Neural progenitor cell (in vitro differentiated cells): Measurements from ENCODE around the gene P4HA2. TPM values are rescaled to one million over a fixed set of nuclear protein-coding genes. Genes with fewer than 3 reads are reported as not detected.
A peak's percentile ranks its signal among the peaks of the same experiment; 100 is the strongest.

ENCODE experiments used
- DNase-seq: peaks from one replicate; pipeline ENCODE4 v3.0.0-alpha.2; 2016; ENCODE audit warnings: low spot score
- H2AFZ ChIP-seq: fragments of 200-600 bp; sonication (generic); replicated peaks from 2 replicates; pipeline ENCODE4 v1.6.1; 2016; ENCODE audit warnings: antibody characterized with exemption
- H3F3A ChIP-seq: fragments of 200-600 bp; sonication (generic); 2 replicates; pipeline ENCODE4 v1.6.1; 2016; ENCODE audit warnings: antibody characterized with exemption, low read depth
- H3K27ac ChIP-seq: fragments of 200-600 bp; sonication (generic); 2 replicates; pipeline ENCODE4 v1.5.1; 2016; ENCODE audit warnings: mild to moderate bottlenecking
- H3K27me3 ChIP-seq: fragments of 200-600 bp; sonication (generic); 2 replicates; pipeline ENCODE4 v1.6.1; 2016; ENCODE audit warnings: mild to moderate bottlenecking, moderate library complexity
- H3K36me3 ChIP-seq: fragments of 200-600 bp; sonication (generic); 2 replicates; pipeline ENCODE4 v1.5.1; 2016
- H3K4me1 ChIP-seq: fragments of 200-600 bp; sonication (generic); 2 replicates; pipeline ENCODE4 v1.6.1; 2016; ENCODE audit warnings: mixed run types
- H3K4me2 ChIP-seq: fragments of 200-600 bp; sonication (generic); 2 replicates; pipeline ENCODE4 v1.6.1; 2016
- H3K4me3 ChIP-seq: fragments of 200-600 bp; sonication (generic); 2 replicates; pipeline ENCODE4 v1.5.1; 2016
- H3K79me2 ChIP-seq: fragments of 200-600 bp; sonication (generic); 2 replicates; pipeline ENCODE4 v1.6.1; 2016; ENCODE audit warnings: low read depth
- H3K9ac ChIP-seq: fragments of 200-600 bp; sonication (generic); 2 replicates; pipeline ENCODE4 v1.6.1; 2016
- H3K9me3 ChIP-seq: fragments of 200-600 bp; sonication (generic); 2 replicates; pipeline ENCODE4 v1.5.1; 2016; ENCODE audit warnings: low read depth
- H4K20me1 ChIP-seq: fragments of 200-600 bp; sonication (generic); 2 replicates; pipeline ENCODE4 v1.6.1; 2016; ENCODE audit warnings: low read depth
- H3K27ac Mint-ChIP-seq: 3 replicates; pipeline ENCODE4 v1.8.0; 2021; ENCODE audit warnings: mixed read lengths
- H3K27me3 Mint-ChIP-seq: 2 replicates; pipeline ENCODE4 v1.8.0; 2022; ENCODE audit warnings: low read depth, mild to moderate bottlenecking, inconsistent platforms, moderate library complexity, mixed read lengths; ENCODE audit not compliant: insufficient read depth
- H3K36me3 Mint-ChIP-seq: 3 replicates; pipeline ENCODE4 v1.8.0; 2021; ENCODE audit warnings: mixed read lengths
- H3K4me1 Mint-ChIP-seq: 3 replicates; pipeline ENCODE4 v1.8.0; 2021; ENCODE audit warnings: mixed read lengths
- H3K4me3 Mint-ChIP-seq: 3 replicates; pipeline ENCODE4 v1.8.0; 2021; ENCODE audit warnings: mild to moderate bottlenecking, moderate library complexity, mixed read lengths
- H3K9me3 Mint-ChIP-seq: 3 replicates; pipeline ENCODE4 v1.8.0; 2020; ENCODE audit warnings: mixed read lengths
- CTCF ChIP-seq: fragments of 200-600 bp; sonication (generic); IDR thresholded peaks from 2 replicates; pipeline ENCODE4 v1.5.1; 2017; ENCODE audit warnings: antibody characterized with exemption, mild to moderate bottlenecking
- EZH2 ChIP-seq: fragments of 200-600 bp; sonication (generic); IDR thresholded peaks from 2 replicates; pipeline ENCODE4 v1.6.1; 2017; ENCODE audit warnings: antibody characterized with exemption, mild to moderate bottlenecking, moderate library complexity
- EZH2phosphoT487 ChIP-seq: fragments of 200-600 bp; sonication (generic); IDR thresholded peaks from 2 replicates; pipeline ENCODE4 v1.6.1; 2017; ENCODE audit warnings: antibody characterized with exemption
- total RNA-seq: library from RNA; depleted of rRNA; stranded (reverse); fragments of >200 nt; gene quantifications from 2 replicates; pipeline ENCODE4 v1.2.3, GENCODE V29; 2015; ENCODE audit warnings: low replicate concordance

The P4HA2 gene
- total RNA-seq, 1 donor from 2014 or later = 15.9 TPM

- peaks cover 5% of the 10 kb centered on the region for H3K9me3 Mint-ChIP-seq
Measured at GRCh38 chr5:132237141-132237540, 9.5 kb upstream of the P4HA2 start.

DNA sequence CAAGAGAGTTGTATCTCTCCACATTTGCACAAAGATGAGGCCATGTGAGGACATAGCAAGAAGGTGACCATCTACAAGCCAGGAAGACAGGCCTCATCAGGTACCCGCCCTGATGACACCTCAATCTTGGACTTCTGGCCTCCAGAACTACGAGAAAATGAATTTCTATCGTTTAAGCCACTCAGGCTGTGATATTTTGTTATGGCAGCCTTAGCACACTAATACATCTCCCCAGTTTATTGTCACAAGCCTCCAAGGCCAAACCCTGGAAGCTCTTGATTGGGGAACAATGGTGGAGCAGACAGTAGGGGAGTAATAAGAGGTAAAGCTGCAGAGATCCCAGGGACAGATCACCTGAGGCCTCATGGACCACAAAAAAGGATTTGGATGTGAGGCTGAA, 7.7 kb upstream of the P4HA2 start:
- Histone ChIP-seq H4K20me1 (no peaks in the 10 kb centered on the region), H3K9me3 (no peaks in the 10 kb centered on the region), H3K27ac (no peak overlapping the region), H3F3A (no peaks in the 10 kb centered on the region), H3K79me2 (no peaks in the 10 kb centered on the region), H3K4me1 (no peaks in the 10 kb centered on the region), H3K4me2 (no peak overlapping the region), H3K4me3 (no peak overlapping the region), H3K27me3 (no peaks in the 10 kb centered on the region), H2AFZ (no peak overlapping the region), H3K36me3 (no peaks in the 10 kb centered on the region), H3K9ac (no peak overlapping the region)
- peaks cover 5% of the 10 kb centered on the region for H3K27me3 Mint-ChIP-seq
- H3K4me3 Mint-ChIP-seq = no peak overlapping the region
- no peaks in the 10 kb centered on the region for H3K9me3 Mint-ChIP-seq
- no peak overlapping the region for H3K27ac Mint-ChIP-seq
- TF ChIP-seq EZH2phosphoT487 (no peak), CTCF (no peak), EZH2 (no peak)
- peaks cover 3% of the 10 kb centered on the region for H3K4me1 Mint-ChIP-seq
- DNase-seq = no peak
- H3K36me3 Mint-ChIP-seq = no peaks in the 10 kb centered on the region

More at GRCh38 chr5:132237141-132237540, 9.5 kb upstream of the P4HA2 start:
- no peaks in the 10 kb centered on the region for H3K36me3 Mint-ChIP-seq
- Histone ChIP-seq H3K4me1 (no peaks in the 10 kb centered on the region), H4K20me1 (no peaks in the 10 kb centered on the region), H3F3A (no peaks in the 10 kb centered on the region), H3K27me3 (no peaks in the 10 kb centered on the region), H2AFZ (no peak overlapping the region), H3K4me3 (no peak overlapping the region), H3K4me2 (no peak overlapping the region), H3K9me3 (no peaks in the 10 kb centered on the region), H3K36me3 (no peaks in the 10 kb centered on the region), H3K79me2 (no peaks in the 10 kb centered on the region), H3K9ac (no peak overlapping the region), H3K27ac (no peak overlapping the region)
- no peaks in the 10 kb centered on the region for H3K27me3 Mint-ChIP-seq
- H3K27ac Mint-ChIP-seq = peak overlapping the region; percentile 25
- no peak for DNase-seq
- no peak for TF ChIP-seq EZH2
- TF ChIP-seq EZH2phosphoT487 = no peak
- TF ChIP-seq CTCF = no peak
- H3K4me1 Mint-ChIP-seq = peaks cover 3% of the 10 kb centered on the region
- peak overlapping the region; percentile 20 for H3K4me3 Mint-ChIP-seq

DNA sequence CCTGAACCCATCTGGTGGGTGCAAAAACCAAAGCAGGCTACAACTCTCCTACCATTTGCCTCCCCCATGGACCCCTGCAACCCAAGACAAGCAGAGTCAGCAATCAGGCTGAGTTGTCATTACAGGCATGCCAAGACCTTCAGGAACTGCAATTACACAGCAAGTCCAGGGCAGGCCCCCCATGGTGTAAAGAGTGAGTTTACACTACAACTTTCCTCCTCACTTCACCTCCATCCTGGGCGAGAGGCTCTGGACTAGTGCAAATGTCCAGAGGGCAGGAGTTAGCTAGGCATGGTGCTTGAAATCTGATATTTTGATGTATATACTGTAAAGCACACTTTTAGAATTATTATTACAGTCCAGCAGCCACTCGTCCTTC, 7.0 kb upstream of the P4HA2 start:
- no peak overlapping the region for H3K9ac ChIP-seq
- no peaks in the 10 kb centered on the region for H4K20me1 ChIP-seq
- Mint-ChIP-seq H3K27me3 (peaks cover 5% of the 10 kb centered on the region), H3K27ac (no peak overlapping the region), H3K4me1 (peaks cover 3% of the 10 kb centered on the region), H3K36me3 (no peaks in the 10 kb centered on the region), H3K9me3 (no peaks in the 10 kb centered on the region), H3K4me3 (no peak overlapping the region)
- H3K27ac ChIP-seq = no peak overlapping the region
- no peak for DNase-seq
- H3K9me3 ChIP-seq = no peaks in the 10 kb centered on the region
- H2AFZ ChIP-seq = no peak overlapping the region
- H3K4me1 ChIP-seq = no peaks in the 10 kb centered on the region
- TF ChIP-seq CTCF (no peak), EZH2phosphoT487 (no peak), EZH2 (no peak)
- no peak overlapping the region for H3K4me3 ChIP-seq
- peaks cover 6% of the 10 kb centered on the region for H3K27me3 ChIP-seq
- no peaks in the 10 kb centered on the region for H3F3A ChIP-seq
- no peaks in the 10 kb centered on the region for H3K79me2 ChIP-seq
- no peak overlapping the region for H3K4me2 ChIP-seq
- no peaks in the 10 kb centered on the region for H3K36me3 ChIP-seq
